ENCODE data around the gene TRIM43. TPM values are rescaled to one million over a fixed set of nuclear protein-coding genes. Genes with fewer than 3 reads are reported as not detected.
"Not testable (repeated sequence)": the region's sequence is repeated elsewhere in the genome, so short reads cannot be mapped to it uniquely, and the experiment has no call there.

Gene TRIM43
- total RNA-seq, 1 donor from 2014 or later: not detected

DNA sequence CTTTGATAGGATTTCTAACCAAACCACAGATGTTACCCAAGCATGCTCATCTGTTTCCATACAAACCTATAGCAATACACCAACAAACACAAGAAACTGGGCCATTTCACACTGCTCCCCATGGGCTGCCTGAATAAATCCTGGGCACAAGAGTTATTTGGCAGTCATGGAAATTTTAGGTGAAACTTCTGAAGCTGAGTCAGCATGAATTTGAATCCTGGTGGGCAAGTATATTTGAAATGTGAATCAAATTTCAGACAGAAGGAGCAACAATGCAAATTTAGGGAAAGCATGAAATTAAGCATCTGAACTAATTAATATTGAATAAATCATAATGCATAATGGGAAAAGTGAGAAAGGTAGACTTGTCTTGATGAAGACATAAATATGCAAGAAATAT lies 15.9 kb upstream of the TRIM43 start:
- TF ChIP-seq, protein P1, sequence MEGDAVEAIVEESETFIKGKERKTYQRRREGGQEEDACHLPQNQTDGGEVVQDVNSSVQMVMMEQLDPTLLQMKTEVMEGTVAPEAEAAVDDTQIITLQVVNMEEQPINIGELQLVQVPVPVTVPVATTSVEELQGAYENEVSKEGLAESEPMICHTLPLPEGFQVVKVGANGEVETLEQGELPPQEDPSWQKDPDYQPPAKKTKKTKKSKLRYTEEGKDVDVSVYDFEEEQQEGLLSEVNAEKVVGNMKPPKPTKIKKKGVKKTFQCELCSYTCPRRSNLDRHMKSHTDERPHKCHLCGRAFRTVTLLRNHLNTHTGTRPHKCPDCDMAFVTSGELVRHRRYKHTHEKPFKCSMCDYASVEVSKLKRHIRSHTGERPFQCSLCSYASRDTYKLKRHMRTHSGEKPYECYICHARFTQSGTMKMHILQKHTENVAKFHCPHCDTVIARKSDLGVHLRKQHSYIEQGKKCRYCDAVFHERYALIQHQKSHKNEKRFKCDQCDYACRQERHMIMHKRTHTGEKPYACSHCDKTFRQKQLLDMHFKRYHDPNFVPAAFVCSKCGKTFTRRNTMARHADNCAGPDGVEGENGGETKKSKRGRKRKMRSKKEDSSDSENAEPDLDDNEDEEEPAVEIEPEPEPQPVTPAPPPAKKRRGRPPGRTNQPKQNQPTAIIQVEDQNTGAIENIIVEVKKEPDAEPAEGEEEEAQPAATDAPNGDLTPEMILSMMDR (IDR thresholded peaks at IDR 0.05; ENCODE audit: borderline replicate concordance): no peak
- peaks cover 15% of the 10 kb centered on the region for H3K27me3 ChIP-seq (ENCODE audit: low read depth)
- H3K9me3 ChIP-seq (replicated peaks): no peaks in the 10 kb centered on the region
- no peak for DNase-seq
- intact Hi-C loops (cut with micrococcal nuclease): no loop called here
- no peak overlapping the region for H3K27ac ChIP-seq (replicated peaks)
- H3K4me3 ChIP-seq: no peak overlapping the region
- H3K36me3 ChIP-seq: no peaks in the 10 kb centered on the region
- H3K4me1 ChIP-seq: no peaks in the 10 kb centered on the region

DNA sequence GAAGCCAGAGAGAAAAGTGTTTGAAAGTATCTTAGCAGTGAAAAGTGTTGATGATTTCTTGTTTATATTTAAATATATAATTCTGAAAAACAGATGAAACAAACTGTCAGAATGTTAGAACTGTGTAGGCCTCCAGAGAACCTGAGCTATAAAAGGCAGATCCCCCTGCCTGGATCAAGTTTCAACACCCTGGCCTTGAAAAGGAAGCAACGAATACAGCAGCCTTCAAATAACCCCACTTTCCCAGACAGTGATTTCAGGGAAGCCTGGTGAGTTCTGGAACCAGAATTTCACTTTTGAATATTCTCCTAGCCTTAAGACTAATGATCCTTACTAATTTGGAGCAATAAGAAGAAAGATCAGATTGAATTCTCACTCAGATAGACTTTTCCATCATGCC lies 13.3 kb upstream of the TRIM43 start:
- intact Hi-C loops (cut with micrococcal nuclease): no loop called here
- no peak overlapping the region for H3K27ac ChIP-seq (replicated peaks)
- no peaks in the 10 kb centered on the region for H3K4me1 ChIP-seq
- no peaks in the 10 kb centered on the region for H3K36me3 ChIP-seq
- DNase-seq: no peak
- H3K27me3 ChIP-seq (ENCODE audit: low read depth): no peaks in the 10 kb centered on the region
- no peak overlapping the region for H3K4me3 ChIP-seq
- no peaks in the 10 kb centered on the region for H3K9me3 ChIP-seq (replicated peaks)
- TF ChIP-seq, protein P1 (IDR thresholded peaks at IDR 0.05; ENCODE audit: borderline replicate concordance): no peak

DNA sequence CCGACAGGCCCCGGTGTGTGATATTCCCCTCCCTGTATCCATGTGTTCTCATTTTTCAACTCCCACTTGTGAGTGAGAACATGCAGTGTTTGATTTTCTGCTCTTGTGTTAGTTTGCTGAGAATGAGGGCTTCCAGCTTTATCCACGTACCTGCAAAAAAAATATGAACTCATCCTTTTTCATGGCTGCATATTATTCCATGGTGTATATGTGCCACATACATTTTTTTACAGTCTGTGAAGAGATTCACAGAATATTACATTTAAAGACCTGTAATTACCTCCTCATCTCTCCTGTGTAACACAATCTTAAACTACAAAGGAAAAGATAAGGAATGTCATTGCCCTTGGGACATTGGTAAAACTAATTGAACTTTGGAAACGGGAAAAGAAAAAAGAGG lies 8.3 kb upstream of the TRIM43 start:
- H3K4me3 ChIP-seq; H3K27me3 ChIP-seq (ENCODE audit: low read depth); H3K4me1 ChIP-seq; H3K9me3 ChIP-seq (replicated peaks); intact Hi-C loops (cut with micrococcal nuclease); H3K27ac ChIP-seq (replicated peaks); H3K36me3 ChIP-seq; DNase-seq: not testable (repeated sequence)

DNA sequence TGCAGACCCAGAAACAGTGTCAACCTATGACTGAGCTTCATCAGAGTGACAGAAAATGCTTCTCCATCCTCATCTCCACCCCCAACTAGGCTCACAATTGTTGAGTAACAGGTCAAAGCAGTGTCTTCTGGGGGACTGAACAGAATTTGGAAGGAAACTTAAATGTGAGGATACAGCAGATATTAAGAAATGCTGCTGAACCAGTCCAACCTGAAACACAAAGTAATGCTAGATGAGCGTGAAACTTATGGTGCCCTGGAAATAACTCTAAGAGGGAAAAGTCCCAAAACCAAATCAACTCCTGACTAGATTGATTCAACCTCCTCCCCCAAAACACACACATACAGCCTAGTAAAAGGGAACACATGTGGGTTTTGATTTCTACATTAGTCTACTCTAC lies 7.5 kb upstream of the TRIM43 start:
- H3K36me3 ChIP-seq; intact Hi-C loops (cut with micrococcal nuclease); H3K4me1 ChIP-seq; DNase-seq; H3K4me3 ChIP-seq; H3K9me3 ChIP-seq (replicated peaks); H3K27ac ChIP-seq (replicated peaks); H3K27me3 ChIP-seq (ENCODE audit: low read depth): not testable (repeated sequence)

DNA sequence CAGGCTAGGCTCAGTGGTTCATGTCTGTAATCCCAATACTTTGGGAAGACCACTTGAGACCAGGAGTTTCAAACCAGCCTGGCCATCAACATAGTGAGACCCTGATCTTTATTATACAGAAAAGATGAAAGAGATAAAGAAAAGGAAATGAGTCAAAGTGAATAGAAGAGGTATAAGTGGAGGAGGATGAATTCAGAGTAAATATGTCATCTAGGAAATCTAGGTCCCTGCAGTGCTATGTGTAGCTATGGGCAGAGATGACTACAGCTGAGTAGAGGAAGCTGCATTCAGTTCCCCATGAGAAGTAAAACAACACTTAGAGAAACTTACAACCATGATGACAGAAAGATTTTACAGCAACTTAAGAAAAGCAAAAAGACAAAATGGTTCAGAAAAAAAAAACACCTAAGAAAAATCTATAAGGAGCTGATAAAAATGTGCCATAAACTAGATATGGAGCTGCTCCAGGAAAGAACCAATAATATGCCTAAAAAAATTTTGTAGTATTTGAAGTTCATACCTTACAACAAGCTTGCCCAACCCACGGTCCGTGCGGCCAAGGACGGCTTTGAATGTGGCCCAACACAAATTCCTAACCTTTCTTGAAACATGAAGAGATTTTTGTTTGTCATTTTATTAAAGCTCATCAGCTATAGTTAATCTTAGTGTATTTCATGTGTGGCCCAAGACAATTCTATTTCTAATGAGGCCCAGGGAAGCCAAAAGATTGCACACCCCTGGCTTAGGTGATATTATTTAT lies 1.8 kb upstream of the TRIM43 start:
- H3K36me3 ChIP-seq; H3K9me3 ChIP-seq (replicated peaks); H3K4me1 ChIP-seq; DNase-seq; H3K4me3 ChIP-seq; H3K27ac ChIP-seq (replicated peaks); intact Hi-C loops (cut with micrococcal nuclease); H3K27me3 ChIP-seq (ENCODE audit: low read depth): not testable (repeated sequence)

DNA sequence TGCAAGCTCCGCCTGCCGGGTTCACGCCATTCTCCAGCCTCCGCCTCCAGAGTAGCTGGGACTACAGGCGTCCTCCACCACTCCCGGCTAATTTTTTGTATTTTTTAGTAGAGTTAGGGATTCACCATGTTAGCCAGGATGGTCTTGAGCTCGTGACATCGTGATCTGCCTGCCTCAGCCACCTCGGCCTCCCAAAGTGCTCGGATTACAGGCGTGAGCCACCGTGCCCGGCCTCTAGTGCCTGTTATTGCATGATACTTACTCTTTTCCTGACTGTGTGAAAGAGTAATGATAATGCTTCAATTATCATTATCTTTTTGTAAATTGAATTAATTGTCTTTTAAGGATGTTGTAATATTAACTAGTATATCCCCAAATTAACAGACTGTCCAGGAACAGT lies 1.2 kb downstream of the TRIM43 start:
- intact Hi-C loops (cut with micrococcal nuclease); H3K4me1 ChIP-seq: not testable (repeated sequence)

DNA sequence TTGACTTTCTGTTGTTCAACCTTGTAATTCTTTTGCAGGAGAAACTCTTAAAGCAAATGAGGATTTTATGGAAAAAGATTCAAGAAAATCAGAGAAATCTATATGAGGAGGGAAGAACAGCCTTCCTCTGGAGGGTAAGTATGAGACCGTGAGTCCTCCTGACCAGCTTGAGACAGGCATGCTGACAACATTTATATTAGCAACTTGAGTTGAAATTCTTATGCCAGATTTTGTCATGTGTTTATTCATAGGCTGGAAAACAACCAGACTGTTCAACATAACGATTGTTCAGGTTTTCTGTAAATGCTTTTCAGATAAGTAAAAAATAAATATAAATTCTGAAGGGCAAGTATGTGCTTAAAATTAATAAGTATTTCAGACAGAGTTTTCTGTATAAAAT lies 3.2 kb downstream of the TRIM43 start:
- H3K4me1 ChIP-seq; H3K27me3 ChIP-seq (ENCODE audit: low read depth); H3K4me3 ChIP-seq; H3K9me3 ChIP-seq (replicated peaks); intact Hi-C loops (cut with micrococcal nuclease); H3K36me3 ChIP-seq; DNase-seq; H3K27ac ChIP-seq (replicated peaks): not testable (repeated sequence)

More for the DNA sequence above, 1.2 kb downstream of the TRIM43 start:
- H3K27me3 ChIP-seq (ENCODE audit: low read depth); H3K27ac ChIP-seq (replicated peaks); H3K9me3 ChIP-seq (replicated peaks); H3K4me3 ChIP-seq; DNase-seq; H3K36me3 ChIP-seq: not testable (repeated sequence)

DNA sequence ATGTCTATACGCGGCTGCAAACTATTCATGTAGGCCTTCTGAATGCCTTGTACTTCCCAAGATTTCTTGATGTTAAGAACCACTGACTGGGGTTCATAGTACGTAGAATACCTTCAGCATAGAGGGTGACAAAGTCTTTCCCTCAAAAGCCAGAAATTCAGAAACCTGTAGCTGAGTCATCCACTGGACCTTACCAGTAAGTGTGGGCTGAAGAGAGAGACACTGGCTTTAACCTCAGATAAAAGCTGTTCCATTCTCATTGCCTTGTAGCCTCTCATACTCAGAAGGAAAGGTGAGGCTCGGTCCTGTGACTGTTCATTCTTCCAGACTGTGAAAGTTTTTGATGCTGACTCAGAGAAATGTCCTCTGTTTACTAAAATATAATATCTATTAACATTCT lies 9.5 kb downstream of the TRIM43 start:
- DNase-seq; H3K36me3 ChIP-seq; H3K27me3 ChIP-seq (ENCODE audit: low read depth); H3K27ac ChIP-seq (replicated peaks); H3K4me3 ChIP-seq; H3K9me3 ChIP-seq (replicated peaks); intact Hi-C loops (cut with micrococcal nuclease); H3K4me1 ChIP-seq: not testable (repeated sequence)

DNA sequence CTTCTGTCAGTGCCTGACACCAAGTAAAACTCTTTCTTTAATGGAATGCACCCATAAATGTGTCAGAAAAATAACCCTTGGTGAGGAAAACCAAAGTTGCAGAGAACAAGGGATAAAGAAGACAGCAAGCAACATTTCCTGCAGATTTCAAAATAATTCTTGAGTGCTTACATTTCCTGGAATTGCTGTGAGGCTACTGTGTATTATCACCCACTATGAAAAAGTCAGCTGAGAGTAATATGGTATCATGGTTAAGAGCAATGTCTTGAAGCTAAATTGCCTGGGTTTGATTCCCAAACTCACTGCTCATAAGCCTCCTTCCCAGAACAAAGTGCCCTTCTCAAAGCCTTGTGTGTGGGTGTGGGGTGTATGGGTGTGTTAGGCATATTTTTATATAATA lies 10.3 kb downstream of the TRIM43 start:
- H3K4me3 ChIP-seq; H3K27me3 ChIP-seq (ENCODE audit: low read depth); H3K27ac ChIP-seq (replicated peaks); H3K9me3 ChIP-seq (replicated peaks); H3K4me1 ChIP-seq; intact Hi-C loops (cut with micrococcal nuclease); DNase-seq; H3K36me3 ChIP-seq: not testable (repeated sequence)

DNA sequence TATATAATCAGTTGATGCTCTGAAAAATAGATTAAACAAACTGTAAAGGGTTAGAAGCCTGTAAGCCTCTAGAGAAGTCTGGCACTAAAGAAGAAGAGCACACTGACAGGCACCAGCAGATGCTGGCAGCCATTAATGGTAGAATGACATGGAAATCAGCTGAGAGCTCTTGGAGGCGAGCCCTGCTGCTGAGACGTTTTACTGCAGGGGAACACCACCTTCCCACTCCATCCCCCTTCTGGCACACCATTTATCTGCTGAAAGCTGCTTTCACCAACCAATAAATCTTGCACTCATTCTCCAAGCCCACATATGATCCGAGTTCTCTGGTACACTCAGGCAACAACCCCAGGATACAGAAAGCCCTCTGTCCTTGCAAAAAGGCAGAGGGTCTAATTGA lies 16.6 kb downstream of the TRIM43 start:
- H3K9me3 ChIP-seq (replicated peaks); H3K4me3 ChIP-seq; H3K36me3 ChIP-seq; H3K27me3 ChIP-seq (ENCODE audit: low read depth); intact Hi-C loops (cut with micrococcal nuclease); H3K27ac ChIP-seq (replicated peaks); H3K4me1 ChIP-seq; DNase-seq: not testable (repeated sequence)

DNA sequence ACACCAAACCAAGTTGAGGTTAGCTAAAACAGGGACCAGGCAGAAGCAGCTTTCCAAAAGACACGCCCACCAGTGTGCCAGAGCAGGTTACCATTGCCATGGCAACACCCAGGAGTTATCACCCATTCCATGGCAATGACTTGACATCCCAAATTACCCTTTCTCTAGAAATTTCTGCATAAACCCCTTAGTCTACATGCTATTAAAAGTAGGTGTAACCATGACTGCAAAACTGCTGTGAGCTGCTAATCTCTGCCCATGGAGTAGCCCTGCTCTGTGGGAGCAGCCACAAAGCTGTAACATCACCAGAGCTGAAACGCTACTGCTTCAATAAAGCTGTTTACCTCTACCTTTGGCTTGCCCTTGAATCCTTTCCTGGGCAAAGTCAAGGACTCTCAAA lies 18.0 kb downstream of the TRIM43 start:
- H3K27me3 ChIP-seq (ENCODE audit: low read depth); H3K27ac ChIP-seq (replicated peaks); H3K4me1 ChIP-seq; intact Hi-C loops (cut with micrococcal nuclease); DNase-seq; H3K4me3 ChIP-seq; H3K9me3 ChIP-seq (replicated peaks); H3K36me3 ChIP-seq: not testable (repeated sequence)

DNA sequence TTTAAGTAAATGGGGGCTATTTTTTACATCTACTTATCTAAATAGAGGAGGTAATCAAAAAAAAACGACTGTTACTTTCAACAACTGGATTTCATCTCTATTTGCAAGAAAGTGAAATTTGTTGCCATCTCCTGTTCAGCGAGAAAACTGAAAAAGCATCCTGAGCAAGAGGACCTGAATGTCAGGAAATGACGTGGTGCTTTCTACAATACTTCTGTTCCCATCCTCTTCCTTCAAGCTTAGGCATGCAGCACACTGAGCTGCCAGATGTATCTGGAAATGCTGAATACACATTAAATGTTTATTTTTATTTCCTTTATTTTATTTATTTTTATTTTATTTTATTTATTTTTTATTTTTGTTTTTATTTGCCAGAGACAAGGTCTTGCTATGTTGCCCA lies 21.2 kb downstream of the TRIM43 start:
- H3K4me3 ChIP-seq; H3K27me3 ChIP-seq (ENCODE audit: low read depth); DNase-seq; H3K36me3 ChIP-seq; H3K27ac ChIP-seq (replicated peaks); intact Hi-C loops (cut with micrococcal nuclease); H3K4me1 ChIP-seq; H3K9me3 ChIP-seq (replicated peaks): not testable (repeated sequence)
